ENCODE results near the gene CNTN2. TPM values are rescaled to one million over a fixed set of nuclear protein-coding genes. Genes with fewer than 3 reads are reported as not detected.

CNTN2 gene
- total and polyA plus RNA-seq, 8 donors, result 0.12 to 2.2 (median 0.58) TPM; not detected in 3

GRCh38 chr1:205074513-205074912 lies 31.5 kb downstream of the CNTN2 start:
- 84 to 98% (median 91%) methylated on average over 4 to 7 of the region's 7 CpGs for WGBS, 5 donors
- no peak for DNase-seq

GRCh38 chr1:205075642-205076155 lies 32.7 kb downstream of the CNTN2 start:
- WGBS, 5 donors, result 49 to 66% (median 57%) methylated on average over 7 of the region's 7 CpGs
- Histone ChIP-seq H3K4me1 (no peaks in the 10 kb centered on the region), H3K36me3 (no peaks in the 10 kb centered on the region), H3K4me3 (no peak overlapping the region), H3K9me3 (no peaks in the 10 kb centered on the region), H3K27me3 (no peaks in the 10 kb centered on the region), H3K27ac (no peak overlapping the region)
- DNase-seq, result no peak
- intact Hi-C loops (cut with DNase I; ENCODE audit: low total_unique reads), result no loop called here
- TF ChIP-seq EP300 (IDR thresholded peaks at IDR 0.05), result no peak
- no peak for TF ChIP-seq POLR2A (IDR thresholded peaks at IDR 0.05)
- no peak for TF ChIP-seq POLR2AphosphoS5 (IDR thresholded peaks at IDR 0.05)
- no peak for TF ChIP-seq CTCF (IDR thresholded peaks at IDR 0.05)

More at GRCh38 chr1:205074513-205074912, 31.5 kb downstream of the CNTN2 start:
- Histone ChIP-seq H3K36me3 (no peaks in the 10 kb centered on the region), H3K27me3 (no peaks in the 10 kb centered on the region), H3K4me3 (no peak overlapping the region), H3K9me3 (no peaks in the 10 kb centered on the region), H3K4me1 (no peaks in the 10 kb centered on the region), H3K27ac (no peak overlapping the region)
- TF ChIP-seq EP300 (IDR thresholded peaks at IDR 0.05), result no peak
- TF ChIP-seq POLR2A (IDR thresholded peaks at IDR 0.05), result no peak
- TF ChIP-seq POLR2AphosphoS5 (IDR thresholded peaks at IDR 0.05), result no peak
- TF ChIP-seq CTCF (IDR thresholded peaks at IDR 0.05), result no peak
- intact Hi-C loops (cut with DNase I; ENCODE audit: low total_unique reads), result no loop called here

GRCh38 chr1:205076245-205076761 lies 33.3 kb downstream of the CNTN2 start:
- DNase-seq, result no peak
- Histone ChIP-seq H3K4me1 (no peaks in the 10 kb centered on the region), H3K9me3 (no peaks in the 10 kb centered on the region), H3K4me3 (no peak overlapping the region), H3K27me3 (no peaks in the 10 kb centered on the region), H3K27ac (no peak overlapping the region), H3K36me3 (no peaks in the 10 kb centered on the region)
- intact Hi-C loops (cut with DNase I; ENCODE audit: low total_unique reads), result no loop called here
- 71 to 80% (median 74%) methylated on average over 4 of the region's 4 CpGs for WGBS, 5 donors
- TF ChIP-seq POLR2AphosphoS5 (IDR thresholded peaks at IDR 0.05) (no peak), EP300 (IDR thresholded peaks at IDR 0.05) (no peak), CTCF (IDR thresholded peaks at IDR 0.05) (no peak), POLR2A (IDR thresholded peaks at IDR 0.05) (no peak)

- H3K4me3 ChIP-seq, result no peak overlapping the region
- no peak overlapping the region for H3K27ac ChIP-seq
- TF ChIP-seq POLR2AphosphoS5 (IDR thresholded peaks at IDR 0.05), result no peak
- no peak for TF ChIP-seq CTCF (IDR thresholded peaks at IDR 0.05)
- no peak for TF ChIP-seq POLR2A (IDR thresholded peaks at IDR 0.05)
- TF ChIP-seq EP300 (IDR thresholded peaks at IDR 0.05), result no peak
- intact Hi-C loops (cut with DNase I; ENCODE audit: low total_unique reads), result no loop called here
- WGBS, 5 donors, result 86 to 92% (median 92%) methylated on average over 6 to 7 of the region's 7 CpGs
- H3K4me1 ChIP-seq, result no peaks in the 10 kb centered on the region
- no peak for DNase-seq
- H3K27me3 ChIP-seq, result no peaks in the 10 kb centered on the region
- H3K36me3 ChIP-seq, result no peaks in the 10 kb centered on the region
- no peaks in the 10 kb centered on the region for H3K9me3 ChIP-seq
These were observed 34.3 kb downstream of the CNTN2 start for GRCh38 chr1:205077158-205077933.
